ENCODE measurements around the gene FADS6. TPM values are rescaled to one million over a fixed set of nuclear protein-coding genes. Genes with fewer than 3 reads are reported as not detected.

FADS6 gene
- total and polyA plus RNA-seq, 2 donors from 2014 or later: not detected

GRCh38 chr17:74856112-74856511, 37.3 kb downstream of the FADS6 start:
- H3K9me3 ChIP-seq (ENCODE audit: control insufficient read depth in 2 of 3, insufficient read depth in 1 of 3, low read length in 3 of 3): no peaks in the 10 kb centered on the region
- peaks cover 28% of the 10 kb centered on the region for H3K27me3 ChIP-seq (ENCODE audit: control insufficient read depth, insufficient read depth, low read length)
- DNase-seq: no peak
- TF ChIP-seq CTCF (IDR thresholded peaks at IDR 0.05; ENCODE audit: borderline replicate concordance, extremely low read depth, insufficient read depth): no peak
- no peaks in the 10 kb centered on the region for H3K4me1 ChIP-seq (ENCODE audit: control insufficient read depth in 2 of 3, insufficient read depth in 2 of 3, low read depth in 1 of 3, low read length in 3 of 3)
- no peak for FAIRE-seq
- H3K4me3 ChIP-seq (ENCODE audit: low read length in 3 of 3): no peak overlapping the region
- H3K36me3 ChIP-seq (ENCODE audit: control insufficient read depth in 2 of 3, insufficient read depth in 3 of 3, low read length in 3 of 3): no peaks in the 10 kb centered on the region
- no peak overlapping the region for H3K27ac ChIP-seq (ENCODE audit: low read depth in 2 of 2, low read length in 2 of 2)
- intact Hi-C loops (cut with DNase I): no loop called here
- no peak overlapping the region for H3K9ac ChIP-seq (ENCODE audit: low read length in 3 of 3)

- Histone ChIP-seq H3K9me3 (ENCODE audit: control insufficient read depth in 2 of 3, insufficient read depth in 1 of 3, low read length in 3 of 3) (no peaks in the 10 kb centered on the region), H3K27ac (ENCODE audit: low read depth in 2 of 2, low read length in 2 of 2) (no peak overlapping the region), H3K4me3 (ENCODE audit: low read length in 3 of 3) (no peak overlapping the region), H3K9ac (ENCODE audit: low read length in 3 of 3) (no peak overlapping the region), H3K27me3 (ENCODE audit: control insufficient read depth, insufficient read depth, low read length) (peaks cover 30% of the 10 kb centered on the region), H3K36me3 (ENCODE audit: control insufficient read depth in 2 of 3, insufficient read depth in 3 of 3, low read length in 3 of 3) (no peaks in the 10 kb centered on the region), H3K4me1 (ENCODE audit: control insufficient read depth in 2 of 3, insufficient read depth in 2 of 3, low read depth in 1 of 3, low read length in 3 of 3) (no peaks in the 10 kb centered on the region)
- no peak for DNase-seq
- no peak for TF ChIP-seq CTCF (IDR thresholded peaks at IDR 0.05; ENCODE audit: borderline replicate concordance, extremely low read depth, insufficient read depth)
- FAIRE-seq: no peak
- intact Hi-C loops (cut with DNase I): no loop called here
Measured at GRCh38 chr17:74855323-74855722, 38.1 kb downstream of the FADS6 start.

GRCh38 chr17:74854792-74855191, 38.6 kb downstream of the FADS6 start:
- H3K4me3 ChIP-seq (ENCODE audit: low read length in 3 of 3): no peak overlapping the region
- intact Hi-C loops (cut with DNase I): no loop called here
- H3K27me3 ChIP-seq (ENCODE audit: control insufficient read depth, insufficient read depth, low read length): peaks cover 27% of the 10 kb centered on the region
- no peak overlapping the region for H3K27ac ChIP-seq (ENCODE audit: low read depth in 2 of 2, low read length in 2 of 2)
- FAIRE-seq: no peak
- H3K9ac ChIP-seq (ENCODE audit: low read length in 3 of 3): no peak overlapping the region
- no peaks in the 10 kb centered on the region for H3K9me3 ChIP-seq (ENCODE audit: control insufficient read depth in 2 of 3, insufficient read depth in 1 of 3, low read length in 3 of 3)
- DNase-seq: no peak
- no peak for TF ChIP-seq CTCF (IDR thresholded peaks at IDR 0.05; ENCODE audit: borderline replicate concordance, extremely low read depth, insufficient read depth)
- H3K4me1 ChIP-seq (ENCODE audit: control insufficient read depth in 2 of 3, insufficient read depth in 2 of 3, low read depth in 1 of 3, low read length in 3 of 3): no peaks in the 10 kb centered on the region
- no peaks in the 10 kb centered on the region for H3K36me3 ChIP-seq (ENCODE audit: control insufficient read depth in 2 of 3, insufficient read depth in 3 of 3, low read length in 3 of 3)

GRCh38 chr17:74853669-74854068, 39.8 kb downstream of the FADS6 start:
- no peak overlapping the region for H3K4me3 ChIP-seq (ENCODE audit: low read length in 3 of 3)
- H3K27ac ChIP-seq (ENCODE audit: low read depth in 2 of 2, low read length in 2 of 2): no peak overlapping the region
- no peaks in the 10 kb centered on the region for H3K36me3 ChIP-seq (ENCODE audit: control insufficient read depth in 2 of 3, insufficient read depth in 3 of 3, low read length in 3 of 3)
- no peak for TF ChIP-seq CTCF (IDR thresholded peaks at IDR 0.05; ENCODE audit: borderline replicate concordance, extremely low read depth, insufficient read depth)
- FAIRE-seq (no peak), DNase-seq (no peak)
- peaks cover 20% of the 10 kb centered on the region for H3K27me3 ChIP-seq (ENCODE audit: control insufficient read depth, insufficient read depth, low read length)
- no peaks in the 10 kb centered on the region for H3K9me3 ChIP-seq (ENCODE audit: control insufficient read depth in 2 of 3, insufficient read depth in 1 of 3, low read length in 3 of 3)
- intact Hi-C loops (cut with DNase I): no loop called here
- no peak overlapping the region for H3K9ac ChIP-seq (ENCODE audit: low read length in 3 of 3)
- H3K4me1 ChIP-seq (ENCODE audit: control insufficient read depth in 2 of 3, insufficient read depth in 2 of 3, low read depth in 1 of 3, low read length in 3 of 3): no peaks in the 10 kb centered on the region

All from kidney (tissue), 14 donors.